Dedifferentiated amniotic fluid mesenchymal stem cell (primary cell): Measurements from ENCODE around the gene ZBTB42.
"Not testable (repeated sequence)": the region's sequence is repeated elsewhere in the genome, so short reads cannot be mapped to it uniquely, and the experiment has no call there.

Experiments used
- DNase-seq: peaks from one replicate; pipeline ENCODE4 v3.0.0-alpha.2; 2016; ENCODE audit errors: extremely low spot score

Gene ZBTB42

DNA sequence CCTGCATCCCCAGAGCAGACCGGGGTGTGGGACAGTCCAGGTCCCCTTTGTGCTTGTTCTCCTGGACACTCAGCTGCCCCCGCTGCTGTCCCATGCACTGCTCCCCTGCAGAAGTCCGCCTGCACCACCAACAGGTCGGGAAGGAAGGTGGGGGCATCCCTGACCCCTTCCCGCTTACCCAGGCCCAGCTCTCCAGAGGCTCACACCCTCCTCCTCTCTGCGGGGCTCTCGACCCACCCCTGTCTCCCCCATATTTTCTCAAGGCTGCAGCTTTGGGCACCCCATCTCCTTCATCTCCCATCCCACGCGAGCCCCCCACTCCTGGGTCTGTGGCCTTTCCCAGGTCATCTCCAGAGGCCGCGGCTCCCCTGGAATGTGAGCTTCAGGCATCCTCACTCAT is 9.4 kb downstream of the ZBTB42 start:
- DNase-seq: no peak

DNA sequence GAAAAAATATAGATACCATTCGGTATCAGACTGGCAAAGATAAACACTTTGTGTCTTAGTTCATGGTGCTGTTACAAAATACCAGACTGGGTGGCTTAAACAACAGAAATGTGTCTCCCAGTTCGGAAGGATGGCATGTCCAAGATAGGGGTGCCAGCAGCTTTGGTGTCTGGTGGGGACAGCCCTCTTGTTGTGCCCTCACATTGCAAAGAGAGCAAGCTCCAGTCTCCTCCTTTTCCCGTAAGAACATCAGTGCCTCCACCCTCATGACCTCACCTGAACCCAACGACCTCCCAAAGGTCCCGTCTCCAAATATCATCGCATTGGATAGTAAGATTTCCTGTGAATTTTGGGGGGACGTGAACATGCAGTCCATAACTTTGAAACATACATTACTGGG is 12.4 kb downstream of the ZBTB42 start:
- DNase-seq: no peak

DNA sequence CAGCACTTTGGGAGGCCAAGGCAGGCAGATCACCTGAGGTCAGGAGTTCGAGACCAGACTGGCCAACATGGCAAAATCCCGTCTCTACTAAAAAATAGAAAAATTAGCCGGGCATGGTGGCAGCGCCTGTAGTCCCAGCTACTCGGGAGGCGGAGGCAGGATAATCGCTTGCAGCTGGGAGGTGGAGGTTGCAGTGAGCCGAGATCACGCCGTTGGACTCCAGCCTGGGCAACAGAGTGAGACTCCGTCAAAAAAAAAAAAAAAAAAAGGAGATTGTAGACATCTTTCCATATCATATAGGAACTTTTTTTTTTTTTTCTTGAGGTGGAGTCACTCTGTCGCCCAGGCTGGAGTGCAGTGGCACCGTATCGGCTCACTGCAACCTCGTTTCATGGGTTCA is 13.8 kb downstream of the ZBTB42 start:
- not testable (repeated sequence) for DNase-seq

DNA sequence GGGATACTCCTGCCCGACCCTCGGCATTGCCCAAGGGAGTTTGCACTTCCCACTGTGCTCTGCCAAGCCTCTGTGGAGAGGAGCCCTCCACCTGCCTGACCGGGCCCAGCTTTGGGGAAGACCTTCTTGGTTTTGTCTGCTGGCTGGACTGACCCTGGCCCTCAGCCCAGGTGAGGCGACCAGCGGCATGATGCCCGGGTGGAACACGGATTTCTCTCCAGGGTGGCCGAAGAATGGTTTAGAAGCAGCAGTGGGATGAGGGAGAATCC is 15.6 kb downstream of the ZBTB42 start:
- DNase-seq: no peak

DNA sequence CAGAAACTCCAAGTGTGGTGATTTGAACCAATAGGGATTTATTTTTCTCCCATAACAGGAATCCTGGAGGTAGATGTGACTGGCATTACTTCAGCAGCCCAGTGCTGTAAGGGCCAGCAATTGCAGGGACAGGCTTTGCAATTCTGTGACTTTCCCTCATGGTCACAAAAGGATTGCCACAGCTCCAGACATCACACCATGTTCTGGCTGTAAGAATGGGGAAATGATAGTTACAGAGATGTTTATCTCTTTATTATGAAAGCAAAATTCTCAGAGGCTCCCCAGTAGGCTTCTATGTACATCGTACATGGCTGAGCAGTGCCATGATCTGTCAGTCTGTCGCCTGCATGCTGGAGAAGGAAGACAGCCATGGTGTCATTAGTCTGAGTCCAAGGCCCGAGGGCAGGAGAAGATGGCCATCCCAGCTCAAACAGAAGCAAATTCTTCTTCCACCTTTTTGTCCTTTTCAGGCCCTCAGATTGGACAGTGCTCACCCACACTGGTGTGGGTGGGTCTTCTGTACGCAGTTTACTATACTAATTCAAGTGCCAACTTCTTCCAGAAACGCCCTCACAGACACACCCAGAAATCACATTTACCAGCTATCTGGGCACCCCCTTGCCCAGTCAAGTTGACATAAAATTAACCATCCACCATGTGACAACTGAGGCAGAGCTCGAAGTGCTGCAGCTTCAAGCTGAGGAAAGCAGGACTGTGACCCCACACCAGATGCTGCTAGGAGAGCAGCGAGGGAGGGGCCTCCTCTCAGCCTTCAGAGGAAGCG is 17.2 kb downstream of the ZBTB42 start:
- DNase-seq: no peak

DNA sequence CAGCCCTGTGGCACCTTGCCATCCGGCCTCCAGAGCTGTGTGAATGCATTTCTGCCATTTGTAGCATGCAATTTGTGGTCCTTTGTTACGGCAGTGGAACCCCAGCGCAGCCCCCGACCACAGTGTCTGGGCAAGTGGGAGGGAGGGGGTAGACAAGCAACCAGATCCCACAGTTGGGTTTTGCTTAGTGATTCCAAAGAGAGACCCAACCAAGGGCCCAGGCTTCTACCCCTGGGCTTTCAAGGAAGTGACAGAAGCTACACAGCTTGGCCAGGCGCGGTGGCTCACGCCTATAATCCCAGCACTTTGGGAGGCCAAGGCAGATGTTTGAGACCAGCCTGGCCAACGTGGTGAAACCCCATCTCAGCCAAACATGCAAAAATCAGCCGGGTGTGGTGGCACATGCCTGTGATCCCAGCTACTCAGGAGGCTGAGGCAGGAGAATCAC is 17.8 kb downstream of the ZBTB42 start:
- no peak for DNase-seq

DNA sequence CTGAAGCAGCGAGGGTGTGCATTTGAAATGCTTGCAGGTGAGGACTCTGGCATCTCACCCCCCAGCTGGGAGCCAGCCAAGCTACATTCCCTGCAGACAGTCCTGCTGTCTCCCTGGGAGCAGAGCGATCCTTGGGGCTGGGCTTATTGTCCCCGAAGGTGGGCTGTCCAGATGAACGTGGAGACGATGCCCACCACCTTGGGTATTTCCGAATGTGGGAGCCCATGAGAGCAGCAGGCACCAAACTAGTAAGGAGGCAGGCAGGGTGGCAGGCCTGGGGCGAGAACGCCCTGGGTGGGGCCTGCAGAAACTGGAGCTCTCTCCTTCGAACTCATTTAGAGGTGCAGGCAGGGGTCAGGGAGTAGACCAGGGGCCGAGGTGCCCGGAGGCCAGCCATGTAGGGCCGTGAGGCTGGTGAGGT is 18.5 kb downstream of the ZBTB42 start:
- DNase-seq: no peak

DNA sequence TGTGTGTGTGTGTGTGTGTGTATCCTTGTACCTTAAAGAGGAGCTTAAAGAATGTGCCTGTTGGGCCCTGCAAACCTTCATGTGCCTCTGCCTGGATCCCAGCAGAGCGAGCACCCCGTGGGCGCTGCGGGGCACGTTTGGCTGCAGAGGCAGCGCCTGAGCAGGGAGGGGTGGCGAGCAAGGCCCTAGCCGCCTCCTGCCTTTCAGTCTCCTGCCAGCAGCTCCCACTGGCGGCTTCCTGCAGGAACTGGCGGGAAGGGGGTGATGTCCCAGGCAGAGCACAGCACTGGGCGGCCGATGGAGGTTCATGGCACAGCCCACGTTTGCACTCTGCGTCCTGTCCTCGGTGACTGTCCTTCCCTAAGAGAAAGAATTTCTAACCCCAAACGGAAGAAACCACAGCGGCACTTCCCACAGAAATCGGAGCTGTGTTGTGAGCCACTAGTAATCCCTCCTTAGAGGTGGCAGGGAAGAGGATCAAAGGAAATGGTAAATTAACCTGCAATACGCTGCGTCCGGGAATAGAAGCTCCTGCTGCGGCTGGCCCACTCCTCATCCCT is 19.8 kb downstream of the ZBTB42 start:
- DNase-seq: no peak

DNA sequence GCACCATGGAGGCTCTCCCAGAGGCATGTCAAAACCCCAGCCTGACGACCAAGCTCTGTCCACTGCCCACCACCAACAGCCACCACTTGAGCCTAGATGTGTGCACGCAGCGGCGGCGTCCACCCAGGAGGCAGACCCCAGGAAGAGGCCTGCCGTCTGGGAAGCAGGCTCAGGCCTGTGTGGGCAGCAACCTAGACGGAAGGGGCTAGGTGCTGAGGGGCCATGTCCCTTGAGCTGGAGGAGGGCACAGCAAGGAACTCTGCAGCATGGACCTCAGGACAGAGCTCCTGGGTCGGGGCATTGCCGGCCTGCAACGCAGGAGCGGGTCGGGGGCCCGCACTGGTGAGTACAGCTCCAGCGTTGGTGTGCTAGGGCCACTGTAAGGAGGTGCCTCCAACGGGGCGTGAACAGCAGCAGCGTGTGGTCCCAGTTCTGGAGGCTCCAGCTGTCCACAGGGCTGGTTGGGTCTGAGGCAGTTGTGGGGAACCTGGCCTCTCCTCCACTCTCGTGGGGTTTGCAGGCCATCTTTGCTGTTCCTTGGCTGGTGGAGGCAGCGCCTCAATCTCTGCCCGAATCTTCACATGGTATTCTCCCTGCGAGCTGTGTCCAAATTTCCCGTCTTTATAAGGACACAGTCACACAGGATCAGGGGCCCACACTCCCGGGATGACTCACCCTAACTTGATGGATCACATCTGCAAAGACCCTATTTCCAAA is 20.5 kb downstream of the ZBTB42 start:
- no peak for DNase-seq

DNA sequence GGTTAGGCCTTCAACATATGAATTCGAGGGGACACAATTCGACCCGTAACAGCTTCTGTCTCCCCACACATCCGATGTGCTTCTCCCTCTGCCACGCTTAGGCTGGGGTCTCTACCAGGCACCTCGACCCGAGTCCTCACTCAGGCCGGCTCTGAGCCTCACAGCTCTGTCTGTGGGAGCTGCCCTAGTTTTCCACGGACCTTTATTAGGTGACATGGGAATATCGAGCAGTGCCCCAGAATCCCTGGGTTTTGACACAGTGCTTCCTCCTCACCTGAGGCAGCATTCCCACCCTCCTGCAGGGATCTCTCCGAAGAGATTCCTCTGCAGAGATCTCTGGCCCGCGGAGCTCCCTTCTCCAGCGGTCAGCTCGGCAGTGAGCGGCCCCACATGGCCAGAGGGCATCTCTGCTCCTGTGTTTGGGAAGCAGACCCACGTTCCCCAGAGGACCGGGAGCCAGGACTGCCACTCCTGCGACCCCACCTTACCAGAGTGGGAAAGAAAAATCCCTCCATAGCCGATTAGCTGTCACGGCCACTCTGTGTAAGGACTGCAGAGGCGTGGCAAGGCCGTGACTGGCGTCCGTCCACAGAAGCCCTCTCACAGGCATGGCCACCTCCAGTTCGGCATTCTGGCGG is 21.2 kb downstream of the ZBTB42 start:
- no peak for DNase-seq

DNA sequence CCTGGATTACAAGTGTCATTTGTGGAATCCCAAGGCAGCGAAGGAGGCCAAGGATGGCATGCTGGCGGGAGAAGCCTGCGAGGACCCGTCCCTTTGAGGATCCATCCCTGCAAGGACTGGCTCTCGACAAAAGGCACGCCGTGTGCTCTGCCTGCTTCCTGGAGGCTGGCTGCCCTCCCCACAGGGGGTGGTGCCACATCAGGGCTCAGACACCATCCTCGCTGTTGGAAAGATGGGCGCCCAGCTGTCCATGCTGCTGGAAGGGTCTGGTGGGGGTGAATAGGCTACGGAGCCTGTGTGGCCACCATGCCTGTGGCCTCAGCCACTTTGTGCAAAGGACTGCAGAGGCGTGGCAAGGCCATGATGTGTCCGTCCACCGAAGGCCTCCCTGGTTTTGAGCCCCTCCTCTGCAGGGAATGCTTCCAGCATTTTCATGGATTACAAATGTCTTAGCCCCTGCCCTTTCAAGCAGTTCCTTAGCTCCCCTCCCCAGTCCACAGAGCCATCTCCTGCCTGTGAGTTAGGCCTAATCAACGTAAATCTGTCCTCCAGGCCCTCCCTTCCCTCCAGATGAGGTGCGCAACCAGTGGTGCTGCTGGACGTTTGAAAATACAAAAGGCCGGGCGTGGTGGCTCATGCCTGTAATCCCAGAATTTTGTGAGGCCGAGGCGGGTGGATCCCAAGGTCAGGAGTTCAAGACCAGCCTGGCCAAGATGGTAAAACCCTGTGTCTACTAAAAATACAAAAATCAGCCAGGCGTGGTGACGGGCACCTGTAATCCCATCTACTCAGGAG is 22.1 kb downstream of the ZBTB42 start:
- no peak for DNase-seq

DNA sequence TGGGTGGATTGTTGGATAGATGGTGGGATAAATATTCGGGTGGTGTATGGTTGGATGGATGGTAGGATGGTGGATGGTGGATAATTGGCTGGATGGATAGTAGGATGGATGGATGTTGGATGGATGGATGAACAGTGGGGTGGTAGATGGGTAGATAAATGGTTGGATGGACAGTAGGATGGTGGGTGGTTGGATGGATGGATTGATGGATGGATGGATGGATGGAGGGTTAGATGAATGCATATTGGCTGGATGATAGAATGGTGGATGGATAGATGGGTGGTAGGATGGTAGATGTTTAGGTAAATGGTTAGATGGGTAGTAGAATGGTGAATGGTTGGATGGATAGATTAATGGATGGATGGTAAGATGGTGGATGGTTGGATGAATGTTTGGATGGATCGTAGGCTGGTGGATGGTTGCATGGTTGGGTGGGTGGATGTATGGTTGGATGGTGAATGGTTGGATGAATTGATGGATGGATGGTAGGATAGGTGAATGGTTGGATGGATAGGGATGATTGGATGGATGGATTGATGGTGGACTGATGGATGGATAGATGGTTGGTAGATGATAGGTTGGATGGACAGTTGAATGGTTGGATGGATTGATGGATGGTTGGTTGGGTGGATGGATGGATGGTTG is 23.6 kb downstream of the ZBTB42 start:
- DNase-seq: no peak

DNA sequence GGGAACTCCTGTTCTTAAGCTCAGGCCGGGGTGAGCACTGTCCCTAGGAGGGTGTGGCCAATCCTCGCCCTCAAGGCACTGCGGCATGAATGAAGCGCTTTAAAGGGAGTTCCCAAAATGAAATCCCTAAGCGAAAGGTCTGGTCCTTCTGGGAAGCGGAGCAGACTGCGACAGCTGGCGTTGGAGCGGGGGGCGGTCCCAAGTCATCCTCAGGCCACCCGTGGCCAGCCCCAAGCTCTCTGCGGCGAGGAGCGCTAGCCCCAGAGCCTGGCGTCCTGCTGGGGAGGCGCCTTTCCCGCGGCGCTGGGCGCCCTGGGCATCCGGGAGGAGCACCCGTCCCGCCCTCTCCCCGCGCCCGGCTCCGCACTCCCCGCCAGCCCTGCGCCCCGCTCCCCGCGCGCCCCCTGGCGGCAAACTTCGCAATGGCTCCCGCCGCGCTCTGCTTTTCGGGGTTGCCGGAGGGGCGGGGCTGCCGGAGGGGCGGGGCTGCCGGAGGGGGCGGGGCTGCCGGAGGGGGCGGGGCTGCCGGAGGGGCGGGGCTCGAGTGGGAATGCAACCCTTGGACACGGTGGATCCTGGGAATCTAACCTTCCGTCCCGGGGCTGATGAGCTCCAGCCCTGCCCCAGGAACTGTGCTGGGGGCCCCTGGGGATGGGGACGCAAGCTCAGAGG is 25.4 kb downstream of the ZBTB42 start:
- DNase-seq: peak; percentile 77

DNA sequence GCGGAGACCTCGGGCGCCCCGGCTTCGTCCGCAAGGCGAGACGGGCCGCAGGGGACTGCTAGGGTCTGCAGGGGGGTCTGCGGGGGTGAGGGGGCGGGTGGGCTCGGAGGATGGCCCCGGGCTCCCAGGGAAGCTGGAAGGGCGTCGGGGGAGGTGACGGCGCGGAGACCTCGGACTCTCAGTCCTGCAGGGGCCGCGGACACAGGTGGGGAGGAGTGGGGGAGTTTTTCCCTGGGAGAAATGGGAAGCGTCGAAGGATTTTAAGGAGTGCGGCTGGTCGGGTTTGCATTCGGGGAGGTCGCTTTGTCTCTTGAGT is 25.9 kb downstream of the ZBTB42 start:
- no peak for DNase-seq

DNA sequence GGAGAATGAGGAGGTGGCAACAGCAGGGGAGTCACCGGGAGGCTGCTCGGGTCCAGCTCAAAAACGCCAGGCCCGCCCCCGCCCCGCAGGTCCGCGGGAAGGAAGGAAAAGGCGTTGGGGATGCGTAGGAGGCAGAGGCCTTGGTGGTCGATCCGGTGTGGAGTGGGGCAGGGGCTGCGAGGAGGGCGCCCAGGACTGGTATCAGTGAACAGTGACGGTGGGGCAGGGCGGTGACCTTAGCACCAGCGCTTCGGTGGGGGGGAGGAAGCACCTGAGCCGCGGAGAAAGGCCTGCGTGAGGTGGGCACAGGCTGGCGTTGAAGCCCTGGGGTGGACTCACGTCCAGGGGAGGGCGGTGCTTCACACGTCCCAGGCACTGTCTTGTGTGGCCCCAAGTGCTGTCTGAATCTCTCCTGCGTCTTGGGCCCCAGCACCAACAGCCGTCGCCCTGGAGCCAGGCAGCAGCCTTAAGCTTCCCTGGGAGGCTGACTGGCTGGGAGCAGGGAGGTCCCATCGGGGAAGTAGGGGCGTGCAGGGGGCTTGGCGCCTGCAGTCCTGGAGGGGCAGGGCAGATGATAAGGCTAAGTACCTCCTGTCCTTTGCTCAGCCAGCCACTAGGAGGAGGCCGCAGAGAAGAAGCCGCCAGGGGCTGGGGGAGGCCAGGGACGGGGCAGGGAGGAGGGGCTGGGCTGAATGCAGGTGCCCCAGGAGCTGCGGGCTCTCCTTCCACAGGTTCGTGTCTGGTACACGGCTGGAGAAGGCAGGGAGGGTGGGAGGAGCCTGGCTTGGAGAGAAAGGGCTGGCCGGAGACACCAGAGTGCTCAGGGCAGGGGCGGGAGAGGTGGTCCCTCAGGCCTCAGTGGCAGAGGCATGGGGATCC is 26.5 kb downstream of the ZBTB42 start:
- no peak for DNase-seq

DNA sequence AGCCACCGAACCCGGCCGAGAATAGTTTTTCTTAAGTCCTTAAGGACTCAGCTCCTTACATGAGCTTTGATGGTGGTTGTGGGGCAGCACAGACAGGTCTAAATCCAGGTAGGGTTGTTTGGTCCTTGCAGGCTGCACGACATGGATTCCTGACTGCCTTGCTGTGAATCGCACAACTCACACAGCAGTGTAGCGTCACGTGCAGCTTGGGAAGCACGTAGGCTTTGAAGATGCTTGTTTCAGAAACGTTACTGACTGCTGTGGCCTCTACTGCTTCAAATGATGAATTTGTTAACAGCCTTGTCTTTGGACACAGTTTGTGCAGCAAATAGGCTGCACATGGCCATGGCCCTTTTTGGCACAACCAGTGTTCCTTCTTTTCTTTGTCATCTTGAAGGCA is 29.9 kb downstream of the ZBTB42 start:
- DNase-seq: no peak

DNA sequence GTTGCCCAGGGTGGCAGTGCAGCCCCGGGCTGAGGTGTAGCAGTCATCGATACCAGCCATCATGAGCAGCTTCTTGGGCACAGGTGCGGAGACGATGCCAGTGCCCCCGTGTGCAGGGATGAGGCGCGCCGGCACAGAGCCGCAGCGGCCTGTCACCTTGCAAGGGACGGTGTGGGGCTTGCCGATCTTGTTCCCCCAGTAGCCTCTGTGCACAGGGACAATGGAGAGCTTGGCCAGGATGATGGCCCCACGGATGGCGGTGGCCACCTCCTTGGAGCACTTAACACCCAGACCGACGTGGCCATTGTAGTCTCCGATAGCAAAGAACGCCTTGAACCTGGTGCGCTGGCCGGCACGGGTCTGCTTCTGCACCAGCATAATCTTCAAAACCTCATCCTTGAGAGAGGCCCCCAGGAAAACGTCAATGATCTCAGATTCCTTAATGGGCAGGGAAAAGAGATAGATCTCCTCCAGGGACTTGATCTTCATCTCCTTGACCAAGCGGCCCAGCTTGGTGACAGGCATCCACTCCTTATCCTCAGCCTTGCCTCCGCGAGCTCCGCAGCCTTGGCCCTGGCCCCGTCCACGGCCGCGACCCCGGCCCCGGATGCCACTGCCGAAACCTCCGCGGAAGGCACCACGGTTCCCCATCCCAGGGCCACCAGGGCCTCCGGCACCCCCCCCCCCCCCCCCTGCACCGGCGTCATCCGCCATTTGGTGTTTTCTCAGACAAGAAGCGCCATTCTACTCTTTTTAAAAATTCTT is 35.5 kb downstream of the ZBTB42 start:
- DNase-seq: not testable (repeated sequence)

DNA sequence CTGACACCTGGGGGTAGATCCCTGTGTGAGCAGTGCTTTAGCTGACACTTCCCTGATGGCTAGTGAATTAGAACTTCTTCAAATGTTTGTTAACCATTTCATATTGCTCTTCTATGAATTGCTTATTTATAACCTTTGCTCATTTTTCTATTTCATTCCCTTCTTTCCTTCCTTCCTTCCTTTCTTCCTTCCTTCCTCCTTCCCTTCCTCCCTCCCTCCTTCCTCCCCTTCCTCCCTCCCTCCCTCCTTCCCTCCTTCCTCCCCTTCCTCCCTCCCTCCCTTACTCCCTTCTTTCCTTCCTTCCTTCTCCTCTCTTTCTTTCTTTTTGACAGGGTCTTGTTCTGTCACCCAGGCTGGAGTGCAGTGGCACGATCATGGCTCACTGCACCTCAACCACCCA is 40.8 kb downstream of the ZBTB42 start:
- DNase-seq: no peak

DNA sequence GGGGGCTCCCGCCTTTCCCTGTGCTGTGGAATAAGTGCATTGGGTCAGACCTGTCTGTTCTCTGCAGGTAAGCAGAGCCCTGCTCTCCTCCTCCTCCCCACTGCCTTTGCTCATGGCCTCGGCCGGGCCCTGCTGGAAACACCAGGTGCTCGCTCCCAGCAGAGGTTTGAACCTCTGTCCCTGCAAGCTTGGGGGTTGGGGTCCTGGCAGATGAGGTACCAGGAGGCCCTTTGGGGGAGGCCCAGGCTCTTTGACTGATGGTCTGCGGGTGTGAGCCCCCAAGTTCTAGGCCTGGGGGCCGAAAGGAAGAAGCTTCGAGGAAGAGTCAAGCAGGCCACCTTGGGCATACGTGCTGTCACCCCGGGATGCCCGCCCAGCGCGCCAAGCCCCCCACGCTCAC is 42.1 kb downstream of the ZBTB42 start:
- DNase-seq: no peak
